B cell (primary cell): ENCODE results near the gene ZNF672. TPM values are rescaled to one million over a fixed set of nuclear protein-coding genes. Genes with fewer than 3 reads are reported as not detected.

Experiments used
- ATAC-seq: fragments of 200-7000 bp; cut with Tn5 transposase; one replicate; pipeline ENCODE4 v1.10.0; 2021; ENCODE audit warnings: low read depth, mild to moderate bottlenecking, moderate number of reproducible peaks, moderate library complexity
- CTCF ChIA-PET: fragments of 350-600 bp; sonication (Branson Sonifier 250); formaldehyde crosslinking; loops from one replicate; lab custom pipeline; 2021; ENCODE audit warnings: antibody characterized with exemption, inconsistent platforms; lab: Charles Lee
- POLR2A ChIA-PET: fragments of 350-600 bp; sonication (Branson Sonifier 250); formaldehyde crosslinking; loops from one replicate; lab custom pipeline; 2021; ENCODE audit warnings: antibody characterized with exemption; lab: Charles Lee
- DNase-seq: peaks from one replicate; pipeline ENCODE4 v3.0.0; 2013
- H2AFZ ChIP-seq: 2 replicates; pipeline ENCODE4 v1.6.1; 2012; ENCODE audit warnings: mild to moderate bottlenecking, low read depth, low read length; ENCODE audit not compliant: insufficient read depth, poor library complexity, severe bottlenecking
- H3K27ac ChIP-seq, 2 donors: 1 replicate in 1 of 2; 2 replicates in 1 of 2; pipeline ENCODE4 v1.5.1; 2012 to 2013; ENCODE audit warnings: low read length in 2 of 2, mild to moderate bottlenecking in 2 of 2, moderate library complexity in 1 of 2
- H3K27me3 ChIP-seq, 4 experiments: fragments of 200-600 bp in 1 of 4; sonication (generic) in 1 of 4; replicated peaks in 1 of 4; 1 replicate in 2 of 4; 2 replicates in 2 of 4; pipeline versions ENCODE4 v1.6.1 to v1.7.0; 2013 to 2016; ENCODE audit warnings: low read length in 3 of 4, mild to moderate bottlenecking in 2 of 4, mixed read lengths in 1 of 4, moderate library complexity in 1 of 4; ENCODE audit not compliant: insufficient read depth in 4 of 4, control insufficient read depth in 3 of 4; ENCODE audit errors: control extremely low read depth in 1 of 4
- H3K36me3 ChIP-seq, 2 experiments: replicated peaks in 1 of 2; 1 replicate in 1 of 2; 2 replicates in 1 of 2; pipeline versions ENCODE4 v1.6.1 to v1.7.1; 2013; ENCODE audit warnings: low read length in 1 of 2; ENCODE audit not compliant: insufficient read depth in 2 of 2, control insufficient read depth in 1 of 2; ENCODE audit errors: control extremely low read depth in 1 of 2, extremely low read depth in 1 of 2
- H3K4me1 ChIP-seq, 2 donors: fragments of 200-600 bp in 1 of 2; sonication (generic) in 1 of 2; 1 replicate in 1 of 2; 2 replicates in 1 of 2; pipeline versions ENCODE4 v1.5.1 to v1.6.1; 2013 to 2017; ENCODE audit warnings: low read length in 2 of 2; ENCODE audit not compliant: control insufficient read depth in 2 of 2, insufficient read depth in 2 of 2
- H3K4me2 ChIP-seq: replicated peaks from 2 replicates; pipeline ENCODE3; 2012; ENCODE audit warnings: mild to moderate bottlenecking, low read depth, low read length; ENCODE audit not compliant: poor library complexity, severe bottlenecking
- H3K4me3 ChIP-seq, 5 experiments: fragments of 200-600 bp in 1 of 5; sonication (generic) in 1 of 5; 1 replicate in 3 of 5; 2 replicates in 2 of 5; pipeline versions ENCODE4 v1.5.1 to v1.7.0; 2011 to 2016; ENCODE audit warnings: low read length in 4 of 5, mild to moderate bottlenecking in 4 of 5, low read depth in 2 of 5, control low read depth in 1 of 5, moderate library complexity in 1 of 5; ENCODE audit not compliant: insufficient read depth in 1 of 5; ENCODE audit errors: control extremely low read depth in 1 of 5, extremely low read depth in 1 of 5
- H3K79me2 ChIP-seq: fragments of 200-600 bp; sonication (generic); one replicate; pipeline ENCODE4 v1.6.0; 2016; ENCODE audit warnings: low read length; ENCODE audit not compliant: control insufficient read depth, insufficient read depth
- H3K9ac ChIP-seq: fragments of 200-600 bp; sonication (generic); 2 replicates; pipeline ENCODE4 v1.6.1; 2017; ENCODE audit warnings: mild to moderate bottlenecking, low read length, moderate library complexity
- H3K9me3 ChIP-seq, 3 donors: one replicate each; pipeline versions ENCODE4 v1.6.1 to v1.7.1; 2013; ENCODE audit warnings: low read length in 2 of 3; ENCODE audit not compliant: control insufficient read depth in 2 of 3, insufficient read depth in 1 of 3; ENCODE audit errors: control extremely low read depth in 1 of 3
- H4K20me1 ChIP-seq: 2 replicates; pipeline ENCODE4 v1.6.0; 2012; ENCODE audit warnings: mild to moderate bottlenecking, low read length; ENCODE audit not compliant: insufficient read depth, control insufficient read depth, poor library complexity, severe bottlenecking
- H3K27ac Mint-ChIP-seq: one replicate; pipeline ENCODE4 v1.8.0; 2021; ENCODE audit warnings: mixed read lengths
- H3K27me3 Mint-ChIP-seq: one replicate; pipeline ENCODE4 v1.8.0; 2021; ENCODE audit warnings: mixed read lengths
- H3K4me1 Mint-ChIP-seq: one replicate; pipeline ENCODE4 v1.8.0; 2021; ENCODE audit warnings: mixed read lengths
- H3K4me3 Mint-ChIP-seq: one replicate; pipeline ENCODE4 v1.8.0; 2021; ENCODE audit warnings: mixed read lengths
- H3K9me3 Mint-ChIP-seq: one replicate; pipeline ENCODE4 v1.8.0; 2022; ENCODE audit warnings: mixed read lengths; ENCODE audit not compliant: insufficient read depth
- CTCF ChIP-seq: fragments of 200-600 bp; IDR thresholded peaks from one replicate; pipeline ENCODE4 v1.8.0; 2022; ENCODE audit warnings: antibody characterized with exemption, mild to moderate bottlenecking
- EZH2 ChIP-seq: IDR thresholded peaks from 2 replicates; pipeline ENCODE4 v1.6.1; 2012; ENCODE audit warnings: borderline replicate concordance, low read depth, mild to moderate bottlenecking, moderate library complexity, low read length; ENCODE audit not compliant: insufficient read depth, poor library complexity, severe bottlenecking
- WGBS: methylation state at CpG from one replicate; pipeline ENCODE4 v1.1.5; 2013; ENCODE audit warnings: missing lambda C conversion rate; ENCODE audit not compliant: insufficient coverage; 5-methylcytosine and 5-hydroxymethylcytosine counted together
- intact Hi-C: fragments of 100-400 bp; cut with micrococcal nuclease; formaldehyde crosslinking; loops from one replicate; pipeline ENCODE4 v1.10.0; 2022
- polyA plus RNA-seq: library from polyadenylated mRNA; depleted of rRNA; stranded (reverse); fragments of >200 nt; gene quantifications from 2 replicates; pipeline ENCODE4 v1.2.3, GENCODE V29; 2012
- total RNA-seq, 2 donors: library from RNA; stranded (reverse); fragments of 120-200 nt in 1 of 2; gene quantifications; 1 replicate in 1 of 2; 2 replicates in 1 of 2; pipeline versions ENCODE4 v1.2.3 to v1.2.4, GENCODE V29; 2013 to 2022

The ZNF672 gene
- total and polyA plus RNA-seq, 2 donors (not counting 1 experiment from before 2014, with no cell fraction given) = 46.4 to 56.3 TPM

DNA sequence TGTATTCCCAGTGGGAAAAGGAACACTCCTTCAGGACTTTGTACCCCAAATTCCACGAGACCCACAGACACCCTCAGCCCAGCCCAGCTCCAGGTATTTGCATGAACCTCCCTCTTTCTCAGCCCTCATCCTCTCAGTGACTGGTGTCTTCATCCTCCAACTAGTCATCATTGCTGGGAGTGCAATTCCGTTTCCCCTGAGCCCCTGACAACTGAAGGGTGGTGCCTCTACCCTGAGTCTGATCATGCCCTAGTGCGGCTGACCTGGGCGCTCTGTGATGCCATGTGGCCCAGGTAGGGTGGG, 24.6 kb downstream of the ZNF672 start:
- H3K27me3 ChIP-seq = no peaks in the 10 kb centered on the region
- intact Hi-C loops = no loop called here
- peak overlapping the region; percentile 71 for H3K9ac ChIP-seq
- no peaks in the 10 kb centered on the region for H3K9me3 ChIP-seq
- CTCF ChIA-PET = interaction anchor here (1.0 to 2.3 kb wide), 3 partner anchors 21 to 40 kb away, joined by 3 to 8 read pairs (median 4); partner anchors contain the start of gene ZNF672
- peak overlapping the region; percentile 91 for H2AFZ ChIP-seq
- peak overlapping the region; percentile 86 for H3K4me2 ChIP-seq
- DNase-seq (no peak), ATAC-seq (no peak)
- TF ChIP-seq EZH2 (no peak), CTCF (no peak)
- peaks cover 45% of the 10 kb centered on the region for H3K4me1 Mint-ChIP-seq
- H3K4me1 ChIP-seq = peaks cover 23 to 38% of the 10 kb centered on the region in 2 donors
- no peaks in the 10 kb centered on the region for H3K9me3 Mint-ChIP-seq
- H3K79me2 ChIP-seq = peaks cover 7% of the 10 kb centered on the region
- H3K27me3 Mint-ChIP-seq = no peaks in the 10 kb centered on the region
- no peaks in the 10 kb centered on the region for H3K36me3 ChIP-seq
- 15% methylated on average over 4 of the region's 4 CpGs for WGBS
- H3K4me3 ChIP-seq = peak overlapping the region; percentile 51 to 84 (median 79)
- POLR2A ChIA-PET = interaction anchor here (0.6 to 2.1 kb wide), 4 partner anchors 11 to 173 kb away, joined by 3 to 12 read pairs (median 6); partner anchors contain the start of genes SH3BP5L and ZNF672
- H3K27ac ChIP-seq = peak overlapping the region; percentile 40 to 43
- peak overlapping the region; percentile 88 for H3K27ac Mint-ChIP-seq
- peak overlapping the region; percentile 95 for H3K4me3 Mint-ChIP-seq
- H4K20me1 ChIP-seq = no peaks in the 10 kb centered on the region
